Stimulated activated CD4-positive, alpha-beta T cell treated with anti-CD3 and anti-CD28 coated beads, Interleukin-12 subunit alpha, Interleukin-12 subunit beta, amount 100 ng/mL, for 24 hours (primary cell): ENCODE measurements around the gene EEF2K.
"Not testable (repeated sequence)": the region's sequence is repeated elsewhere in the genome, so short reads cannot be mapped to it uniquely, and the experiment has no call there.

Source experiments
- DNase-seq, 2 experiments: peaks; one replicate each; pipeline ENCODE4 v3.0.0-alpha.2; 2020; ENCODE audit warnings: low read depth in 2 of 2

EEF2K gene

DNA sequence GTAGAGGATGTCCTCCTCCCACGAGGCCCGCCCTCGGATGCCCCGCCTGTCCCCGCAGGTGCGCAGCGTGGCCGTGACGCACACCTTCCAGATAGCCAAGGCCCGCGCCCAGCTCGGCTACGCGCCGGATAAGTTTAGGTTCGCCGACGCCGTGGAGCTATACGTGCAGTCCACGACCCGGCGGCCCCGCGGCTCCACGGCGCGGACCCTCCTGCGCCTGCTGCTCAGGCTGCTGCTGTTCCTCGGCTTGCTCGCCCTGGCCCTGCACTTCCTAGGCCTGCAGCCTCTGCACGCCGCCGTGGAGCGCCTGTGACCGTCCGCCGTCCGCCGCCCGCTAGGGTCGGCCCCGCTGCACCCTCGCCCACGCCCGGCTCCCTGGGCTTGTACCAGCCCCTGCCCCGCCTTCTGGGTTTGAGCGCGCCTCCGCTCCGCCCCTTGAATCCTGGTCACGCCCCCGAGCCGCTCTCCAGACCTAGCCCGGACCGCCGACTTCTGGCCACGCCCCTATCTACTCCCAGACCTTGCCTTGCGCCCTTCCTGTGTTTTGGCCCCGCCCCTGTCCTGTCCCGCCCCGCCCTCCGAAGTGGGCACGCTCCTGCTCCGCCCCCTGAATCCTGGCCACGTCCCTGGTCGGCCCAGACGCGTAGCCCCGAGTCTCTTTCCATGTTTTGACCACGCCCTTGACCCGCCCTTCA is 15.8 kb upstream of the EEF2K start:
- peak; percentile 99 to 100 for DNase-seq

DNA sequence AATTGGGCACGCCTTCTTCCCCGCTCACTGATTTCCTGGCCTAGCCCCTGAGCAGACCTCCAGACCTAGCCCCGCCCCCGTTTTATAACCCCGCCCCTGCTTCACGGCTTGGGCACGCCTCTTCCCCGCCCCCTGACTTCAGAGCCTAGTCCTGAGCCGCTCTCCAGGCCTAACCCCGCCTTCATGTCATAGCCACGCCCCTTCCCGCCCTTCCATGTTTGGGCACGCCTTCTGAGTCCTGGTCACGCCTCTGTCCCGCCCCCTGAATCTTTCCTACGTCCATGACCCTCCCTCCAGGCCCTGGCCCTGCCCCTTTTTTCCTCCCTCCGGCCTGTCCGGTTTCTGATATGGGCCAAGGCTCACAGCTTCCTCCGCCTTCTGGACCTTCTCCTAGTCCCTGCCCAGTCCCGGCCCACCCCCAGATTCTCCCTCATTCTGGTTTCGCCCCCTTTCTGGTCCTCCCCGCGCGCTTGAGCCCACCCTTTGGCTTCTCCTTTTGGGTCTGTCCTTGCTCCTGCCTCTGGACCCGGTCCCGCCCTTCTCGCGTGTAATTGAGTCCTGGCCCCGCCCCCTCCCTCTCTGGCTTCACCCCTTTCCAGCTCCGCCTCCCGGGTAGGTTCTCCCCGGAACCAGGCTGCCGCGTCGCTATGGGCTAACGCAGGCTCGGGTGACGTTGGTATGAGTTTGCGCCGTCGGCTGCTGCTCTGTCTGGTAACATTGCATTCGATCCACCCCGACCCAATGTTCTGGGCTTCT is 15.1 kb upstream of the EEF2K start:
- peak; percentile 95 to 99 for DNase-seq

DNA sequence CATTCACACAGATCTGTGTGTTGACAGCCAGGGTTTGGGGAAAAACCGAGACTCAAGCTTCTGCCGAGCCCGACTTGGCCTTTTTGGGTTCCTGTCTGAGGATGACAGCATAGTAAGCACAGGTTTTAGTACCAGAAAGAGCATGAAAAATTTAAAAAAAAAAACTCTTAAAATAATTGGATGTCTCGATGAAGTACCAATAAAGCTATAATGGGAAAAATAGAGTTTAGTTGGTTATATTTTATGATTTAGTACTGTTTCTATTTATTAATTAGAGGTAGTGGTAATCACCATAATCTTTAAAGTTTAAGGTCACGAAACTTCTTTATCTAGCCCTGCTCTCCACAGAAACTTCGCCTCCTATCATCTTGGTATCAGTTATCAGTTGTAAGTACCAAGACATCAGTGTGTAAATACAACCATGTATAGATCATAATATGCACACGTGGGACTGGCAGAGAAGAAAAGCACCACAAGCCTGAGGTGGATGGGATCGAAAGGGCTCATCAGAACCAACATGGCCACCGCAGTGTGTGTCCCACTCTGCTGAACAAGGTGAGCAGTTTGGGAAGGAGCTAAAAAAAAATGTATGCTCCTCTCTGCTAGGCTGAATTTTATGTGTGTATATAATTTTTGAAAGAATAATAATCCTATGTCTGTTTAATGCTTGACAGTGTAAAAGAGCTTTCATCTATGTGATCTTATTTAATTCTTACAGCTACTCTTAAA is 14.4 kb upstream of the EEF2K start:
- DNase-seq = no peak

DNA sequence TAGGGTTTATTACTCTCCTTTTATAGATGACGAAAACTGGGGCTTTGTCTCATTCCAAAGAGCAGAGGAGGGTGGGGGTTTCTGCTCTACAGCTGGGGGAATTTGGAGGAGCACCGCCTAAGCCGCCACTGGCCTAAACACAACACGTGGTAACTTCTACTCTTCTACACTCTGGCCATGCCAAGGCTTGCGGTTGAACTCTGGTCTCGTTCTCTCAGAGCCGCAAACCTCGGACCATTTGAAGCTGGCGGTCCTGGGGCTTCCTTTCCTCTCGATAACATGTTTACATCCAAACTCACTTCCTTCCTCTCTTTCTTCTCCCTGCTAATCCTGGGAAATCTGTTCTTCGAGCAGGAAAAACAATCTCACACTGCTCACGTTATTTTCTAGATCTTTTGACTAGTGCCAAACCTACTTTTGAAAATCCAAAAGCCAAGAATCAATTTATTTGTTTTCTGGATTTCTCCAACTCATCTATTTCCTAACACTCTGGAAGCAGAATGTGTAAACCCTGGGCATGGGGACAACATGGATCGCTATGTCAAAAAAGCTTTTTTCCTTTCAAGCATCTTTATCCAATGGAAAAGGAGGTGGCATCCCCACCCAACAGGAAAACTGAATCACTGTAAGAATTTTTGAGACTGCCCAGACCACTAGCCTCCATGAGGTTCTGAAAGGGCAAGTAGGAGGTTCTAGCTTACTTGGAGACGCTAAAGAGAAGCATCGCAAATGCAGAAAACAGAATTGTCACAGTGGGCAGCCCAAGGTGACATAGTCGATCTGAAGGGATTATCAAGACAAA is 13.6 kb upstream of the EEF2K start:
- peak; percentile 39 to 71 for DNase-seq

DNA sequence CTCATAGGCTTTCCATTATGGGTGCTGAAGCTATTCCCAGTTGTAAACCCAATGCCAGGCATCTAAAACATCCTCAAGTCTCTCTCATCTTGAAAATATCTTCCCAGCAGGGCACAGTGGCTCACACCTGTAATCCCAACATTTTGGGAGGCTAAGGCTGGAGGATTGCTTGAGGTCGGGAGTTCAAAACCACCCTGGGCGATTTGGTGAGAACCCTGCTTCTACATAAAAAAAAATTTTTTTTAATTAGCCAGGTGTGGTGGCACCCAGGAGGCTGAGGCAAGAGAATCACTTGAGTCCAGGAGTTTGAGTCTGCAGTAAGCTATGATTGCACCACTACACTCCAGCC is 13.0 kb upstream of the EEF2K start:
- no peak for DNase-seq

DNA sequence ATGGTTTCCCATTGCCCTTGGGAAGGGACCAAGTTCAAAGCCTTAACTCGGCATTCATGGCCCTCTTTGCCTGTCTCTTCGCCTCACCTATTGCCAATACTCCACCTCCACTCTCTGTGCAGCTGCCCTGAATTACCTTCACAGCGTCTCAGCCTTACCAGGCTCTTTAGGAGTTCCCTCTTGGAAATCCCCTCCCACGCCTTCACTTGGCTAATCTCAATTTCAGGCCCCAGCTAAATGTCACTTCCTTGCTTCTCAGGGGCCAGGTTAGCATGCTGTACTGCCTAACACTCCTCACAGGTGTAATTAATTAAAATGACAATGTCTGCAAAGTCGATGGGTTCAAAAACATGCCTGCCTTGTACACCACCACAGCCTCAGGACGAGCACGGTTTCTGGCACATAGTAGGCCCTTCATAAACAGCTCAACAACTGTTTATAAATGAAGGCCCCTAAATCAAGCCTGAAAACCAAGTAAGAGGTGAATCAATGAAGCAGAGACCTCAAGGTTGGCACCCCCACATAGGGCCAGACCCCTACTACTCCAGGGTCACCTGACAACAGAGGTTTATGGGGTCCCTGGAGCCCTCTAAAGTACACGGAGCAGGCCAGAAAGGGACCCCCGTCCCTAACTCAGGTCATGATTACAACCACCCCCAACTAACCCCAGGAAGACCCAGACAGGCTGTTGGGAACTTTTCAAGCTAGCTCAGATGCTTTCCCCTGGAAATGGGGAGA is 11.2 kb upstream of the EEF2K start:
- DNase-seq = no peak

DNA sequence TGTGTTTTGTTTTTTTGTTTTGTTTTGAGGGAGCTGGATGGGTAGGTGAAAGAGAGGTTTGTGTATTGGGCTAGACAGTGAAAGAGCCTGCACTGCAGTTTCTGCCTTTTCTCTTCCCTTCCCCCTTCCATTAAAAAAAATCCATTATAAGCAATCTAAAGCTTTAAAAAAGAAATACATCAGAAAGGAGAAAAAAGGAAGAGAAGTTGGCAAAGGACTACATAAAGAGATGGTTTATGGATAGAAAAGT is 10.7 kb upstream of the EEF2K start:
- no peak for DNase-seq

DNA sequence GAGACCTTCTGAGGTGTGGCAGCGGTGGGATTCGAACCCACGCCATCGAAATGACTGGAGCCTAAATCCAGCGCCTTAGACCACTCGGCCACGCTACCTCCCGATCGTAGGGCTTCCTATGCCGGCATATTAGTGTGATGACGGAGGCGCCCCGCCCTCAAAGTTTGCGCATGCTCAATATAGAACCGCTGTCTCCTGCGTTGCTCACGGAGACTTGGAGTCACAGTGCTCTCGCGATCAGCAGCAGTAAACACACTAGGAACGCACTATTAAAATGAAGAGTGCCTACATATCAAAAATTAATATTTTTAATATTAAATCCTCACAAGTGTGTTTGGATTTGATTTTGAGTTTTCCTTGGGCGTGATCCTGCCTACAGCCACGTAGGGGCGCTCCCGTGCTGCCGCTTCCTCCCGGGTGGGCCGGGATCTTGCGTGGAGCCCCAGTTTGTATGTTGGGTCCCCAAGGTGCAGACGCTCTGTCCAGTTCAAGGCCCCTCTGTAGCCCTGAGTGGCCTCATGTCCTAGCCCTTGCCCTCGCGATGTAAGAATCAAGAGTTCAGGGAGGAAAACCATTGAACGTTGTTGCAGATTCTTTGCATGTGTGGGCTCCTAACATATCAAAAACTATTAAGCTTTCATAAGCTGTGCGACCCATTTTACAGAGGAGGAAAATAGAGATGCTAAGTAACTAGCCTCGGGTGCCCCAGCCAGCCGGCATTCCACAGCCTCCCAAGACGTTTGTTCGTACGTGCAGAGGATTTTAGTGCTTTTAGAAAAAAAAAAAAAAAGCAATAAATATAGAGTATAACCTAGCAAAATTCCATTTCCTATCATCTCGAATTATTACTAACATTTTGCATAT is 10.2 kb upstream of the EEF2K start:
- peak; percentile 91 to 94 for DNase-seq

DNA sequence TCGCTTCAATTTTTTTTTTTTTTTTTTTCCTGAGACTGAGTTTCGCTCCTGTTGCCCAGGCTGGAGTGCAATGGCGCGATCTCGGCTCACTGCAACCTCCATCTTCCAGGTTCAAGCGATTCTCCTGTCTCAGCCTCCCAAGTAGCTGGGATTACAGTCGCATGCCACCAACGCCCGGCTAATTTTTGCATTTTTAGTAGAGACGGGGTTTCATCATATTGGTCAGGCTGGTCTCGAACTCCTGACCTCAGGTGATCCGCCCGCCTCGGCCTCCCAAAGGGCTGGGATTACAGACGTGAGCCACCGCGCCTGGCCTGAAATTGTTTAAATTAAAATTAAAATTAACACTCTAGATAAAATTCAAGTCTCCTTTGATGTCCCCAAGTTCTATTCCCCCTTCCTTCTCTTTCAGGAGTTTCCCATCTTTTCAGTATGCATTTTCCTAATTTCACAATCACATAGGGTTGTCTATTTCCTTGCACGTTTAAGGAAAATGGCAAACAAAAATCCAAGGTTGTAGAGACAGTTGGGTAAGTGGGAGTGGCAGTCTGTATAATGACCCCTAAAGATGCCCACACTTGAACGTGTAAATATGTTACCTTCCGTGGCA is 9.4 kb upstream of the EEF2K start:
- not testable (repeated sequence) for DNase-seq

DNA sequence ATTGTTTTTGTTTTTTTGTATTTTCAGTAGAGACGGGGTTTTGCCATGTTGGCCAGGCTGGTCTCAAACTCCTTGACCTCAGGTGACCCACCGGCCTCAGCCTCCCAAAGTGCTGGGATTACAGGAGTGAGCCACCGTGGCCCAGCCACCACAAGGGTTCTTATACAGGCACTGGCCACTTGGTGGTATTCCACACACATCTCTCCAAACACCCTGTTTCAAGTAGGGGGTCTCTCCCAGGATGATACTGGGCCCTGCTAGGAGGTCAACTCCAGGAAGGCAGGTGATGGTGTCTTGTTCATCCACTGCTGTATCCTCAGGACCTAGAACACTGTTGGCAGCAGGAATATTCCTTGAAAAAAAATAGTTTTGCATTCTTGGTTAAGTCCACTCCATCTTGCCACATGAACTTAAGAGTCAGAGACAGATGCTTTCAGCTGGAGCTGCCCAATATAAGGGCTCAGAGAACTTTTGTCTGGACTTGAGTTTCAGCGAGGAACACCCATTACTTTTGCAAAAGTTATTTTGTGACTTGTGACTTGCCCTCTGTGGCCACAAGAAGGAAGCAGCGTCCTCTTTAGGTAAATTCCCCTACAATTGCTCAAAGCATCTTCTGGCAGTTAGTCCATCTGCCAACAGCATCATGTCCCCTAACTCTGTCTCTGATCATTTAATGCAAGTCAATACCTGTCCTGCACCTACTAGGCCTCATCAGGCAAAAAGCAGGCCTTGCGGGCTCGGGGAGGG is 7.4 kb upstream of the EEF2K start:
- no peak for DNase-seq

DNA sequence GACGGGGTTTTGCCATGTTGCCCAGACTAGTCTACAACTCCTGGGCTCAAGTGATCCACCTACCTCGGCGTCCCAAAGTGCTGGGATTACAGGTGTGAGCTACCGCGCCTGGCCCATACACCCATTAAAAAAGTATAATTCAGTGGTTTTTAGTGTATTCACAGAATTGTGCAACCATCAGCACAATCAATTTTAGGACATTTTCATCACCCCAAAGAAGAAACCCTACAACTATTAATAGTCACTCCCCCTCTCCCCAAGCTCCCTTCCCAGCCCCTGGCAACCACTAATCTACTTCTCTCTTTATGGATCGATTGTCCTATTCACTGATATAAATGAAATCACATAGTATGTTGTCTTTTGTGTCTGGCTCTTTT is 3.8 kb upstream of the EEF2K start:
- no peak for DNase-seq

DNA sequence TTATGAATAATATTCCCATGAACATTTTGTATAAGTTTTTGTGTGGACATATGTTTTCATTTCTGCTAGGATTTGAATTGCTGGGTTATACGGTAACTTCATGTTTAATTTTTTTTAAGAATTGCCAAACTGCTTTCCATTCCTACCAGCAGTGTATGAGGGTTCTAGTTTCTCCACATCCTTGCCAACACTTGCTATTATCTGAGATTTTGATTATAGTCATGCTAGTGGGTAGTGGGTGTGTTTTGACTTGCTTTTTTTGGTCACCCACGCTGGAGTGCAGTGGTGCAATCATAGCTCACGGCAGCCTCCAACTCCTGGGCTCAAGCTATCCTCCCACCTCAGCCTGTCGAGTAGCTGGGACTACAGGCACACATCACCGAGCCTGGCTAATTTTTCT is 3.0 kb upstream of the EEF2K start:
- DNase-seq = no peak

DNA sequence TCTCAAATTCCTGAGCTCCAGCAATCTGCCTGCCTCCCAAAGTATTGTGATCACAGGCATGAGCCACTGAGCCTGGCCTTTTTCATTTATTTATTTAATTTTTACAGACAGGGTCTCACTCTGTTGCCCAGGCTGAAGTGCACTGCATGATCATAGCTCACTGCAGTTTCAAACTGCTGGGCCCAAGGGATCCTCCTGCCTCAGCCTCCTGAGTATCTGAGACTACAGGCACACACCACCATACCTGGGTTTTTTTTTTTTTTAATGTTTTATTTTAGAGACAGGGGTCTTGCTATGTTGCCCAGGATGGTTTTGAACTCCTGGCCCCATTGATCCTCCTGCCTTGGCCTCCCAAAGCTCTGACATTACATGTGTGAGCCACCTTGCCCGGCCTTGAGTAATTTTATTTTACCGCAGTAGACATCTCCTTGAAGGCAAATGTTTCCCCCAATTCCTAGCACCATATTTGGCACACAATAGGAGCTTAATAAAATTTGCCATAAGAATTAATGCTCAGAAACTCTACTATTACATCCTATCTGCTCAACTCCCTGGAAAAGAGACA is 1.9 kb upstream of the EEF2K start:
- no peak for DNase-seq

DNA sequence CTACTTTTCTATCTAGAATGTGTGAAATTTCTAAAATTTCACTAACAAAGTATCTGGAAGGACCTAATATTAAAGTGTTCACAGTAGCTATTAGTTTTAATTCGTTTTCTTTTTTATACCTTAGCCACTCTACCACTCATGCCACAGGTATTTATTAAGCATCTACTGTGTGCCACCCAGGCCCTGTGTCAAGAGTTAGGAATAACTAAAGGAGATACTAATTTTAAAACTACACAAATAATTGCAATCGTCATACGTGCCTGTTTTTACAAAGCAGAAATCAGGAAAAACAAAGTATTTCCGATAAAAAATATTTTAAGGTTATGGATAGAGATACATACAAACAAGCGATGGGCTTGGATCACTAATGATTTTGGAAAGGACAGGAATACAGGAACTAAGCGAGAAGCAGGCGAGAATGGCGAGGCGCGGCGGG is 483 bp upstream of the EEF2K start:
- DNase-seq = no peak

DNA sequence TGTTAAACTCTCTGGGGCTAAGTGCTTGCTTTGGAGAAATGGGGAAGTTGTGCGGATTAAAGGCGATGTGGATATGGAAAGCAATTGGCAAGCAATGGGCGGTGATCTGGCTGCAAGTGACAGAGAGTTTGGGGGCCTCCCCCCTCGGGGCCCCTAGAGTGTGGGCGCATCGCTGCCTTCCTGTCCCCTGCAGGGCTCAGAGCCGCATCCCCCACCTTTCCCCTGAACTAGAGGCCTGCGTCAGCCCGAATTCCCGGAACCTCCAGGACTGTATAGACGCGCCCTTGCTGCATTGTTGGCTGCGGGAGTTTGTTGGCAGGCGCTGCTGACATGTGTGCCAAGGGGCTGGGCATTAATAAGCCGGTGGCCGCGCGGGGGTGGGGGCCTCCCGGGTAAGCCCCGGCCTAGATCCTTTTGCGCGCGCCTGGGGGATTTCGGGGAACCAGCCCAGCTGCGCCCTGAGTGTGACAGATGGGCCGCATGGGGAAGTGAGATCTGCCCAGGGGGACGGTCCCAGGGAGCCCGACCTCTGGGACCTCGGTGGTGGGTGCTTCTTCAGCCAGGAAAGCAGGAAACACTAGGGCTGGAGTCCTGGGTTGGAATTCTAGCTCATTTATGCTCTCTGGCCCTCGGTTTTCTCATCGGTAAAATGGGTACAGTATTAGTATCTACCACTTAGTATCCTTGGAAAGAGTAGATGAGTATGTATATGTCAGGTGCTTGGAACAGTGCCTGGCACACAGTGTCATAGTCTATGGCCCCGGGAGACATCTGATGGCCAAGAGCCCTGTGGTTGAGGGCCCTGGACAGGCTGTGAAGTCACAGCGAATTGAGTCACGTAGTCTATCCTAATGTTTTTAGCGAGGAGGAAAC is 1.0 kb downstream of the EEF2K start:
- DNase-seq = peak; percentile 41 to 63

DNA sequence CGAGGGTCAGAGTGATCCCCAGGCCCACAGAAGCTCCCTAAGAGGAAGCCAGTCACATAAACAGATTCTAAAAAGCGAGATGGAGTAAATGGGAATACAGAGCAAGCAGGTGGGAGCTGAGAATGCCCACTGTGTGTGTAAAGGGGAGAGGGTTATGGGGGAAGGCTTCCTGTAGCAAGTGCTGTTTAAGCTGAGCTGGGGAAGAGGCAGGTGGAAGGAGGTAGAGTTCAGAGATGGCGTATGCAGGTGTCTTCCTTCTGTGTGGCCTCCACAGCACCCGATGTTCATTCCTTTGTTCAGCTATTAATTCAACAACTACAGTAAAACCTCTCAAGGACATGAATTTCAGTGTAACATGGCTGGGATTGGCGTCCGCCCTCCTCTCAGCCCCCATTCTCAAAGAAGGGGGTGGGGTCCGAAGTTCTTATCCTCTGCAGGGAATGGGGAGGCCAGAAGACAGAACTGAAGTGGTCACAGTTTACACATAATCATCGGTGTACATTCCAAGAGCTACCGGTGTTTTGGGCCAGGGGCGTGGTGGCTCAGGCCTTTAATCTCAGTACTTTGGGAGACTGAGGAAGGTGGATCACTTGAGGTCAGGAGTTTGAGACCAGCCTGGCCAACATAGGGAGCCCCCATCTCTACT is 1.8 kb downstream of the EEF2K start:
- no peak for DNase-seq

DNA sequence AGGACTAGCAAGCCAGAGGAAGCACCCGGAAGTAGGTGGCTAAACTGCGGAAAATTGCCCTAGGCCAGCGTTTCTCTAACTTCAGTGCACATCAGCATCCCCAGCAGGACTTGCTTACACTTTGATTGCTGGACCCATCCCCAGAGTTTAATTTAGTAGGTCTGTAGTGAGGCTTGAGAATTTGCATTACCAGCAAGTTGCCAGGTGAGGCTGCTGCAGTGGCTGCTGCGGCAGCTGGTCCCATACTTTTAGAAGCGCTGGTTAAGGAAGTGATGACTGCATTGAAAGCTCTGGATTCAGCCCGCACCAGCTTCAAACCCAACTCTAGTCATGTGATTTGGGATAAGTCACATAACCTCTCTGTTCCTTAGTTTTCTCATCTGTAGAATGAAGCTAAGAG is 4.2 kb downstream of the EEF2K start:
- no peak for DNase-seq

DNA sequence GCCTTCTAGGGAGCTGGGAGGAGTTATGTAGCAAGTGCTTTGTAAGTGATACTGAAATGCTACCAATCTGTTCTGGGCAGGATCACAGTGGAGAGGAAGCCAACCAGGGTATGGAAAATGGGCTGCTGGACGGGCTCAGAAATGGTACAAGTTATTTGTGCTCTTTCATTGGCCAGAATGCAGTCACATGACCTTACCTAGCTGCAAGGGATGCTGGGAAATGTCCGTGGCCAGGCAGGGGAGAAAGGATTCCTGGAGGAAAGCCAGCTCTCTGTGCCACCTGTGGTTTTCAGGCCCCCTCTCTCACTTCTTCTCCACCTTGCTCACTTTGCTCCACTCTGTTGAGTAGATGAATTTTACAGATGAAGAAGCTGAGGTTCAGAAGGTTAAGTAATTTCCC is 4.8 kb downstream of the EEF2K start:
- no peak for DNase-seq
